GM21360 (cell line): ENCODE data around the gene TRIM37.
"Not testable (repeated sequence)": the region's sequence is repeated elsewhere in the genome, so short reads cannot be mapped to it uniquely, and the experiment has no call there.

Experiments
- ATAC-seq: cut with Tn5 transposase; IDR thresholded peaks from one replicate; pipeline ENCODE4 v1.9.1; 2021; ENCODE audit warnings: mild to moderate bottlenecking, moderate library complexity; ENCODE audit not compliant: unreplicated experiment

TRIM37 gene

GRCh38 chr17:59110973-59111372, 4.3 kb upstream of the TRIM37 start:
- ATAC-seq: no peak

- no peak for ATAC-seq
Observed at GRCh38 chr17:59108400-59109102, 1.9 kb upstream of the TRIM37 start.

DNA sequence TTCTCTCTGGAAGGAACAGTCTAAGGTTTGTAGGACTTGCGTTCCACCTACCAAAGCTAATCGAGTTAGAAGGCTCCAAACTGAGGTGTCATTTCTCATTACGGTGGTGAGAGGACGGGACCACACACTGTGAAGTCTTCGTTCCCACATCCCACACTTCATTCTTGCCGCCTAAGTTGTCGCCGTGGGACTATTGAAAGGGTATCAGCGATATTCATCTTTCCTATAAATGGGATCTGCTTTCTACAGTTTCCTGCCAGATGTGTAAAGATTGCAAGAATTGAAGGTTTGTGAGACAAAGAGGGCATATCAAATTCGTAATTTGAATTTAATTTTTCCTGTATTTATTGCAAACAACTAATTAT, 608 bp upstream of the TRIM37 start:
- no peak for ATAC-seq

GRCh38 chr17:59105852-59106462, 723 bp downstream of the TRIM37 start:
- peak; percentile 16 for ATAC-seq

DNA sequence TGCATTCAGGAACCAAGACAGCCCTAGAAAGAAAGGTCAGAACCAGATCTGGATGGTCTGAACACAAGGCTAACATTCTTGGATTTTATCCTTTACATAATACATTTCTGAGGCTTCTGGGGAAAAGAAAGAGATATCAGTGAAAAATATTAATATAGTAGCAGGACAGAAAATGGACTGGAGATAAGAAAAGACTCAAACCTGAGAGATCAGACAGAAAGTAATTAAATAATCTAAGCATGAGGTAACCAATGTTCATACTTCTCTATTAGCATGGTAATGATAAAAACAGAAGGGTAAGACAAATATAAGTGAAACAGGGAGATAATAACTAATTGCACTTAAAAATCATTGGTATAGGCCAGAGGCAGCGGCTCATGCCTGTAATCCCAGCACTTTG, 5.5 kb downstream of the TRIM37 start:
- no peak for ATAC-seq

DNA sequence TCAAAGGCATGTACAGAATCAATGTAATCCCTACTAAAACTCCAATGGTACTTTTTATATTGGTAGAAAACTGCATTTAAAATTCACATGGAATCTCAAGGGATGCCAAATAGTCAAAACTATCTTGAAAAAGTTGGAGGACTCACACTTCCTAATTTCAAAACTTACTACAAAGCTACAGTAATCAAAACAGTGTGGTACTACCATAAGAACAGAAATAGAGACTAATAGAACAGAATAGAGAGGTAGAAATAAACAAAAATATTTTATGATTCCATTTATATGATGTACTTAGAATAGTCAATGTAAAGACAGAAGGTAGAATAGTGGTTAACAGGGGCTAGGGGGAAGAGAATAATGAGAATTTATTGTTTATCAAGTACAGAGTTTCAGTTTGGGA, 8.8 kb downstream of the TRIM37 start:
- ATAC-seq: no peak

DNA sequence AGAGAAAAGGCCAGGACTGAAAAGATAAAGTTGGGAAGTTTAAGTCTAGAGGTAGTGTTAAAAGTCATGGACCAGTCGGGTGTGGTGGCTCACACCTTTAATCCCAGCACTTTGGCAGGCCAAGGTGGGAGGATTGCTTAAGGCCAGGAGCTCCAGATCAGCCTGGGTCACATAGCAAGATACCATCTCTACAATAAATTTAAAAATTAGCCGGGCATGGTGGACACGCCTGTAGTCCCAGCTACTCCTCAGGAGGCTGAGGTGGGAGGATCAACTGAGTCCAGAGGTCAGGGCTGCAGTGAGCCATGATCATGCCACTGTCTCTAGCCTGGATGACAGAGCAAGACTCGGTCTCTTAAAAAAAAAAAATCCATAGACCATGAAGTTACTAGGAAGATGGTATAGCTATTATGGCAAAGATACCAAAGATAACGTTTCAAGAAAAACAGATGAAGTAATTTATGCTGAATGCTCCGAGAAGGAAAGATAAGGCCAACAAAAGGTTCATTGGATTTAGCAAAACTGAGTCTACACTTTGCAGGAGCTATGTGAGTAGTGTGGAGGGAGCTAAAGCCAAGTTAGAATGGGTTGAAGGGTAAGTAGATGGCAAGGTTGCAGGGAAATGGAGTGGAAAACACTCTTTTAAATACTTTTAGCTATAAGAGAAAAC, 11.7 kb downstream of the TRIM37 start:
- ATAC-seq: no peak

GRCh38 chr17:59093702-59094231, 12.9 kb downstream of the TRIM37 start:
- no peak for ATAC-seq

- no peak for ATAC-seq
Observed at GRCh38 chr17:59093145-59093701, 13.5 kb downstream of the TRIM37 start.

DNA sequence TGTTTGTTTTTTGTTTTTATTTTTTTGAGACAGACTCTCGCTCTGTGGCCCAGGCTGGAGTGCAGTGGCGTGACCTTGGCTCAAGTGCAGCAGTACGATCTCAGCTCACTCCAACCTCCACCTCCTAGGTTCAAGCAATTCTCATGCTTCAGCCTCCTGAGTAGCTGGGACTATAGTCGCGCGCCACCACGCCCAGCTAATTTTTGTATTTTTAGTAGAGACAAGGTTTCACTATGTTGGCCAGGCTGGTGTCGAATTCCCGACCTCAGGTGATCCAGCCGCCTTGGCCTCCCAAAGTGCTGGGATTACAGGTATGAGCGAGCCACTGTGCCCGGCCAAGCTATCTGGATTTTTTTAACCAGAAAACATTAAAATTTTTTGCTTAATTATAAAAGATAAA, 16.1 kb downstream of the TRIM37 start:
- not testable (repeated sequence) for ATAC-seq

DNA sequence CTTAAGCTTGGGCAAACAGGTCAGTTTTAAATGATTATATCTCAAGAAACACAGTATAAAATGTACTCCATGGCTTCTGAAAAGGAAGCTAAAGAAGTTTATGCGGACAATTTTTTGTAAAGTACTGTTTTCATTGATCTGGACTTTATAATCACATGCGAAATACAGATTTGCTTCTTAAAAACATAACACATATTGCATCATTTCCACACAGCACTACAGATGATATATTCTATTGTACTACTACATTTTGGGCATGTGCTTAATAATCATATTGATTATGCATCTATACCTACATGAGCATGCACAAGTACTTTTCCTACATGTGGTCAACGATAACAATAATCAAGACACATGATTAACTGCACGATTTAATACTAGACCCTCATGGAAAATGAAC, 22.5 kb downstream of the TRIM37 start:
- no peak for ATAC-seq

GRCh38 chr17:59074494-59074893, 32.2 kb downstream of the TRIM37 start:
- ATAC-seq: no peak

DNA sequence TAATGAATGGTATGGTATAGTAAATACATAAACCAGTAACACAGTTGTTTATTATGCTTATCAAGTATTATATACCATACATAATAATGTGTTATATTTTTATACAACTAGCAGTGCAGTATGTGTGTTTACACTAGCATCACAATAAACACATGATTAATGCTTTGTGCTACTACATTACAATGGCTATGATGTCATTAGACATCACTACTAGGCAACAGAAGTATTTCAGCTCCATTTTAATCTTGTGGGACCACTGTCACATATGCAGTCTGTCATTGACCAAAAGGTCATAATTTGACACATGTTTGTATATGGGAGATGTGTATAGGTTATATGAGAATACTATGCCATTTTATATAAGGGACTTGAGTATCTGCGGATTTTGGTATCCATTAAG, 32.7 kb downstream of the TRIM37 start:
- no peak for ATAC-seq

- no peak for ATAC-seq
Observed at GRCh38 chr17:59069856-59070255, 36.8 kb downstream of the TRIM37 start.

DNA sequence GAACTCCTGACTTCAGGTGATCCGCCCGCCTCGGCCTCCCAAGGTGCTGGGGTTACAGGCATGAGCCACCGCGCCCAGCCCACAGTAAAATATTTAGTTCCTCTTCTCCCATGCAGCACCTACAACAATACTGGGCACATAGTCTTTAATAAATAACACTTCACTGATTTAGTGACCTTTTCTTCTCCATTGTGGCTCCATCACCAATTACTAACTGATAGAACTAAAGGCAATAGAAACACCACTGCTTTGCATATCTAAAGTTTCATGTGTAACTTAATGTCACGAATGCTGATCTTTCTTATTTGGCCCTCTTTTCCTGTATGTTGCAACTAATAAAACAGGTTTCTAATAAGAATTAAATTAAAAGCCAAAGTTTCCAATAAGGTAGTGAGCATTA, 38.9 kb downstream of the TRIM37 start:
- no peak for ATAC-seq

- ATAC-seq: no peak
Observed at GRCh38 chr17:59067340-59067739, 39.3 kb downstream of the TRIM37 start.

DNA sequence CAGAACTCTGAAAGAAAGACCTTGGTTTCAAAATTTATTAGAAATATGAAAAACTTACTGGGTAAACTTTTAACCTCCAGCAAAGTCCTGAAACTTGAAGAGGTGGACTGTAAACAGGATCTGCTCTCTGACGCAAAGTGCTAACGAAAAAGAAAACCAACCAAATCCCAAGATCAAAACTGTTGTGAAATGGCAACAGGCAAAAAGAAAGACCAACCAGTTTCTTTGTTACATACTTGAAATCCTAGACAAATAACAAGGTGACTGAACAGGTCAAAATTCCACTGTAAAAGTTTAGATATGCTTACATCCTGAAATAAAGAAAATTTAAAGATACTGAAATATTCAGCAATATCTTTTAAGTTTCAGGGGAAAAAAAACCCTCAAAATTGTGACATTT, 44.2 kb downstream of the TRIM37 start:
- no peak for ATAC-seq

DNA sequence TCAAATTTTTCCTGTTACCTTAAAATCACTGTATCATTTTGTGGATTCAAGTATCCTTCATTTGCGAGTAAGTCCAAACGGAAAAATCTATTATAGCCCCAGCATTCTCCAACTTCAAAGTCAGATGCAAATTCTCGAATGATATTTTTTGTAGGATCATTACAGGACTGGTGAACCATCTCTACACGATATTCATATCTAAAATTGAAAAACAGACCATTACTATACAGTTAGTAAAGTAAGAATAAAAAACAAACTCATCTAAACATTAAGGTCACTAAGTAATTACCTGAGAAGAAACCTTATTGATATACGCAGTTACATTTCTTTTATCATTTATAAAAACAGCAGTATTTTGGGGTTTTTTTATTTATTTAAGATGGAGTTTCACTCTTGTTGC, 49.8 kb downstream of the TRIM37 start:
- ATAC-seq: no peak

GRCh38 chr17:59049798-59050197, 56.9 kb downstream of the TRIM37 start:
- no peak for ATAC-seq

DNA sequence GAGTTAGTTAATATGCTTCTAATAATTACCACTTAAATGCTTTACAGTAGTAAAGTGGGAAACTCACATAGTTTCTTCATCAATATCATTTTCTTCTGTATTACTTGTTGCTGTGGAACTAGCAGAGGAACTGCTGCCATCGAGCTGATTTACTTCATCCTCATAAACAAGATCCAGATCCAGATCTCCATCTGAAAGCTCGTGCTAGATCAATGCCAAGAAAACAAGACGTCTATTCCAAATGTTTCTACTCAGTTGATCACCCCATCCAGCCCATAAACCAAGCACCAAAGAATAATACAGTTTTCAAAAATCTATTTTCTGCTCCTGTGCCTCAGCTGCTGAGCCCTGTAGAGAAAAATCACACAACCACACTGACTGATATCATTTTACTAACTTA, 59.1 kb downstream of the TRIM37 start:
- ATAC-seq: no peak

- ATAC-seq: no peak
Observed at GRCh38 chr17:59046192-59046591, 60.5 kb downstream of the TRIM37 start.

DNA sequence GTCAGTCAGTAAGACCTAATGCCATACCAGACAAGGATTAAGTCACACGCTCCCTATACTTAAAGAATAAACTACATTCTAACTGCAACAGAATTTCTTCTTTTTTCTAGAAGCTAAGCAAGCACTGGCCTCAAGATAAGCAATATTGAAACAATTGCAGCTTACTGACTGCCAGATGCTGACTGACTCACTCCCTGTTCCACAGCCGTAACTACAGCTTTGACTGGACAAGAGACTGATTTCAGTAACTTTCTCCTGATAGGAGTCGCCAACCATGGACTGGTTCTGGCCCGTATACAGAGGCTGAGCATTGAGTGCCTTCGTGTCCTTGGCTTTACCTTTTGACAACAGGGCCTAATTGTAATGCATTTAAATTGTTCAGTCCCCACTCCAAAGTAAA, 67.9 kb downstream of the TRIM37 start:
- no peak for ATAC-seq
